Hepatocyte (in vitro differentiated cells): ENCODE results near the gene AMFR.

ENCODE experiments used
- CTCF ChIP-seq: fragments of 200-600 bp; sonication (generic); IDR thresholded peaks from 2 replicates; pipeline ENCODE4 v1.5.1; 2016; ENCODE audit warnings: antibody characterized with exemption, mild to moderate bottlenecking; ENCODE audit not compliant: poor library complexity
- EZH2 ChIP-seq: fragments of 200-600 bp; sonication (generic); IDR thresholded peaks from 2 replicates; pipeline ENCODE4 v1.6.1; 2016; ENCODE audit warnings: antibody characterized with exemption, mild to moderate bottlenecking, borderline replicate concordance
- EZH2phosphoT487 ChIP-seq: fragments of 200-600 bp; sonication (generic); IDR thresholded peaks from one replicate; pipeline ENCODE4 v1.6.1; 2018; ENCODE audit warnings: antibody characterized with exemption, mild to moderate bottlenecking, low read depth, moderate library complexity; ENCODE audit not compliant: unreplicated experiment, severe bottlenecking

- no peak for TF ChIP-seq CTCF
- no peak for TF ChIP-seq EZH2phosphoT487
- TF ChIP-seq EZH2: no peak
Measured at GRCh38 chr16:56360117-56361008, 65.0 kb downstream of the AMFR start.
